PFSK-1 (cell line): Measurements from ENCODE around the gene RITA1.

Experiments used
- FOXP2 ChIP-seq: optimal IDR thresholded peaks from 2 replicates; pipeline ENCODE3; 2011; ENCODE audit warnings: borderline replicate concordance, control low read depth, inconsistent platforms; ENCODE audit not compliant: insufficient read depth; ENCODE audit errors: extremely low read length, extremely low read depth
- POLR2AphosphoS5 ChIP-seq: IDR thresholded peaks from 2 replicates; pipeline ENCODE4 v1.6.1; 2012; ENCODE audit warnings: low read depth, mild to moderate bottlenecking, control low read depth, low read length, moderate library complexity
- SIN3A ChIP-seq: IDR thresholded peaks from 2 replicates; pipeline ENCODE4 v1.6.1; 2012; ENCODE audit warnings: mild to moderate bottlenecking, low read length, moderate library complexity, borderline replicate concordance; ENCODE audit not compliant: insufficient read depth
- TAF1 ChIP-seq: IDR thresholded peaks from 2 replicates; pipeline ENCODE4 v1.6.1; 2012; ENCODE audit warnings: low read length, control low read depth, borderline replicate concordance; ENCODE audit not compliant: insufficient read depth
- TF ChIP-seq, protein P1 (sequence below), 2 experiments: IDR thresholded peaks; 2 replicates each; pipeline versions ENCODE4 v1.6.1 to v1.8.0; 2011 to 2012; ENCODE audit warnings: low read depth in 2 of 2, low read length in 2 of 2, control low read depth in 1 of 2, inconsistent platforms in 1 of 2, mild to moderate bottlenecking in 1 of 2, moderate library complexity in 1 of 2; ENCODE audit not compliant: insufficient read depth in 1 of 2

Gene RITA1

DNA sequence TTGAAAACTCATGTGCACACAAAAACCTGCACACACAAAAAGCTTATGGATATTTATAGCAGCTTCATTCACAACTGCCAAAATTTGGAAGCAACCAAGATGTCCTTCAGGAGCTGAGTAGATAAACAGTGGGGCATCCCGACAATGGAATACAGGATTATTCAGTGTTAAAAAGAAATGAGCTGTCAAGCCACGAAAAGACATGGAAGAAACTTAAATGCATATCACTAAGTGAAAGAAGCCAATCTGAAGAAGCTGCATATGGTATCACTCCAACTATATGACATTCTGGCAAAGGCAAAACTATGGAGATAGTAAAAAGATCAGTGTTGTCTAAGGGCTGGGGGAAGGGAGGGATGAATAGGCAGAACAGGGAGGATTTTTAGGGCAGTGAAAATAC is 30.5 kb downstream of the RITA1 start:
- TF ChIP-seq SIN3A (no peak), TAF1 (no peak)
- TF ChIP-seq, protein P1, sequence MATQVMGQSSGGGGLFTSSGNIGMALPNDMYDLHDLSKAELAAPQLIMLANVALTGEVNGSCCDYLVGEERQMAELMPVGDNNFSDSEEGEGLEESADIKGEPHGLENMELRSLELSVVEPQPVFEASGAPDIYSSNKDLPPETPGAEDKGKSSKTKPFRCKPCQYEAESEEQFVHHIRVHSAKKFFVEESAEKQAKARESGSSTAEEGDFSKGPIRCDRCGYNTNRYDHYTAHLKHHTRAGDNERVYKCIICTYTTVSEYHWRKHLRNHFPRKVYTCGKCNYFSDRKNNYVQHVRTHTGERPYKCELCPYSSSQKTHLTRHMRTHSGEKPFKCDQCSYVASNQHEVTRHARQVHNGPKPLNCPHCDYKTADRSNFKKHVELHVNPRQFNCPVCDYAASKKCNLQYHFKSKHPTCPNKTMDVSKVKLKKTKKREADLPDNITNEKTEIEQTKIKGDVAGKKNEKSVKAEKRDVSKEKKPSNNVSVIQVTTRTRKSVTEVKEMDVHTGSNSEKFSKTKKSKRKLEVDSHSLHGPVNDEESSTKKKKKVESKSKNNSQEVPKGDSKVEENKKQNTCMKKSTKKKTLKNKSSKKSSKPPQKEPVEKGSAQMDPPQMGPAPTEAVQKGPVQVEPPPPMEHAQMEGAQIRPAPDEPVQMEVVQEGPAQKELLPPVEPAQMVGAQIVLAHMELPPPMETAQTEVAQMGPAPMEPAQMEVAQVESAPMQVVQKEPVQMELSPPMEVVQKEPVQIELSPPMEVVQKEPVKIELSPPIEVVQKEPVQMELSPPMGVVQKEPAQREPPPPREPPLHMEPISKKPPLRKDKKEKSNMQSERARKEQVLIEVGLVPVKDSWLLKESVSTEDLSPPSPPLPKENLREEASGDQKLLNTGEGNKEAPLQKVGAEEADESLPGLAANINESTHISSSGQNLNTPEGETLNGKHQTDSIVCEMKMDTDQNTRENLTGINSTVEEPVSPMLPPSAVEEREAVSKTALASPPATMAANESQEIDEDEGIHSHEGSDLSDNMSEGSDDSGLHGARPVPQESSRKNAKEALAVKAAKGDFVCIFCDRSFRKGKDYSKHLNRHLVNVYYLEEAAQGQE (IDR thresholded peaks at IDR 0.05; ENCODE audit: insufficient read depth in 1 of 2, low read depth in 2 of 2, low read length in 2 of 2), result no peak

DNA sequence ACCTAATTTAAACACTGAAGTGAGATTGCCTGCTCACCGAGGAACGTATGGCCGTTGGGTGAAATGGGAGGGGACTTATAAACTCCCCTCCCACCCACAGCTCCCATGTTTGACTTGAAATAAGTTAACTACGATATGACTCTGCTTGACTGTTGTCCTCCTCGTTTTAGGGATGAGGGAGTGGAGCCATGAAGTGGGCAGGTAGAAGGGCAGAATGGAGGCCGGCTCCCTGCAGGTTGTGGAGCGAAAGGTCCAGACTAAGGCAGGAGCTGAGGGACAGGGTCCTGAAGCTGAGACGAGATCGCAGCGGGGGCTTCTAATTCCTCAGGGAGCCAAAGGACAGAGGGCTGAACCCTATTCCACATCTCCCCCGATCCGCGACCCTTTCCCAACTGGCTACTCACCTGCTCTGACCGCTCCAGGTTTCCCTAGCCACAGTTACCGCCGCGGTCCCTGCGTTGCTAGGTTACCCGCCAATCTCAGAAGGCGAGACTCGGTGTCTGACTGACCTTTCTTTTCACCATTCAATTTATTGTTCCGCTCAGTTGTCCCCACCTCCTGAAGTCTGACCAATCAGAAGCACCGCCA is 35.2 kb downstream of the RITA1 start:
- TF ChIP-seq TAF1 (no peak; the same call in 1 of the 2 replicates), SIN3A (no peak), POLR2AphosphoS5 (no peak), FOXP2 (no peak)
- TF ChIP-seq, protein P1 (IDR thresholded peaks at IDR 0.05; ENCODE audit: insufficient read depth in 1 of 2, low read depth in 2 of 2, low read length in 2 of 2), result no peak

DNA sequence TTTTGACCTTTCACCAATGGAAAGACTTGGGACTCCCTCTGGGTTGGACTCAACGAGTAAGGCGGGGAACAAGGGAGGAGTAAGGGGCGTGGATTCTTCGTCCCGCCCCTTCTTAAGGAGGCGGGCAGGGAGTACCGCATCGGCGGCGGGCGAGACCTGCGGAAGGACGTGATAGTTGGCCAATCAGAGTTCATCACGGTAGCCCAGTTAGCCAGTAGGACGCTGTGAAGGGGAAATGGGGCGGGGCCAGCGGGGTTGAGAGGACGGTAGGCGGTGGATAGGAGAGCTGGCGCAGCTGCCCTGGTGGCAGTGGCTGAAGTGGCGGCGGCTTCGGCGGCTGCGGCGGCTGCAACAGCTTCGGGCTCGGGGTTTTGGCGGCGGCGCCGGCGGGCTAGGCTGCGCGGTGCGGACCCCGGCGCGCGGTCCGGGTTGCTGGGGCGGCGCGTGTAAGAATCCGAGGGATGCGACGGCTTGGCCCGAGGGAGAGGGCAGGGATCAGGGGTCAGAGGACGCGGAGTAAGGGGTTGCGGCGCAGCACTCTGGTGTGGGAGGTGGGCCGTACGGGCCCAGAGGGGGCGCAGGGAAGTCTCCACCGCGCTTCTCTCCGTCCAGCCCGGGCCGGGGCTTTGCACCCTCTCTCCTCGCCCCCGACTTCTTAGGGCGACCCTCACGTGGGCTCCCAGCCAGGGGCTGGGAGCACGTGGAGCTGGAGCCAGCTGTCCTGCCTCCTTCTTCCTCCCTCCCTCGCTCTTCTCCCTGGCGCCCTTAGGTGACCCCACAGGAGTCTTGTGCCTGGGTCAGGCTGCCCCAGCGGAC is 35.9 kb downstream of the RITA1 start, which contains the start of gene TPCN1:
Gene TPCN1 (plus strand): TSS at position 284 of the 816 bp plus-strand sequence. CDS start 5,389 bp downstream, outside the sequence.
- peak; percentile 84; the same call in 1 of the 2 replicates for TF ChIP-seq TAF1
- peak; percentile 89 for TF ChIP-seq POLR2AphosphoS5
- TF ChIP-seq, protein P1 (IDR thresholded peaks at IDR 0.05; ENCODE audit: insufficient read depth in 1 of 2, low read depth in 2 of 2, low read length in 2 of 2), result no peak
- 0 out of 2 replicates have a peak, but pooled peaks have one; percentile 12 for TF ChIP-seq SIN3A

DNA sequence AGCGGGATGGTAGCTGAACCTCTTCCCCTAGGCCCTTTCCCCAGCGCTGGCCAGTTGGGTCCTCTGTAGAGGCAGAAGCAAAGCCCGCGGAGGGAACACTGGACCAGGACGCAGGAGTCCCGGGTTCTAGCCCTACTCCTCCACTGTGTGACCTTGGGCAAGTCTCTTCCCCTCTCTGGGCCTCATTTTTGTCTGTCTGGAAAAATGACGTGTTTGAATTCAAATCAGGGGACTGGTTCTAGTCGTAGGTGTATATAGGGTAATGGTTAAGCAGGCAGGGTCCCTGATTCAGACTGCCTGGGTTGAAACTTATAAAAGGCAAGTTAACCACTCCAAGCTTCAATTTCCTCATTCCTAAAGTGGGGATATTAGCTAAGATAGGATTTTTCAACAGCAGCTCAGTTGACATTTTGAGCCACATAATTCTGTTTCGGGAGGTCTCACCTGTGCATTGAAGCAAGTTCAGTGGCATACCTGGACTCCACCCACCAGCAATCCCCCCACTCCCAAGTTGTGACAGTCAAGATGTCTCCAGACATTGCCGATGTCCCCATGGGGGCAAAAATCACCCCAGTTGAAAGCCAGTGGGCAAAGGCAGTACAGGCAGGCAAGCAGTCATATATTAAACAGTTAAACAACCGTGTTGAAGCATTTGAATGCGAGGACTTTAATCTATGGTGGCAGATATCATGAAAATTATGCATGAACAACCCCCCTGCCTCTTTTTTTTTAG is 36.6 kb downstream of the RITA1 start:
- TF ChIP-seq, protein P1 (IDR thresholded peaks at IDR 0.05; ENCODE audit: insufficient read depth in 1 of 2, low read depth in 2 of 2, low read length in 2 of 2), result no peak
- no peak for TF ChIP-seq POLR2AphosphoS5
- no peak for TF ChIP-seq SIN3A
- TF ChIP-seq TAF1, result no peak
- no peak for TF ChIP-seq FOXP2
